ENCODE measurements around the gene EXOC4.

GRCh38 chr7:133959505-133959904 is 706.6 kb downstream of the EXOC4 start:
- no peak for TF ChIP-seq POLR2A (IDR thresholded peaks at IDR 0.05; ENCODE audit: low read length)
- TF ChIP-seq GATA1 (IDR thresholded peaks at IDR 0.05; ENCODE audit: low read depth, low read length) = no peak

Measured in erythroblast (primary cell).